Lower lobe of right lung (tissue), 2 donors: ENCODE data around the gene OTUD4. TPM values are rescaled to one million over a fixed set of nuclear protein-coding genes. Genes with fewer than 3 reads are reported as not detected.
"Not testable (repeated sequence)": the region's sequence is repeated elsewhere in the genome, so short reads cannot be mapped to it uniquely, and the experiment has no call there.

Source experiments
- ATAC-seq, 2 donors: fragments of 200-7000 bp; cut with Tn5 transposase; one replicate each; pipeline ENCODE4 v1.9.1; 2020 to 2022; ENCODE audit warnings: mild to moderate bottlenecking in 2 of 2, moderate library complexity in 2 of 2
- DNase-seq: peaks from one replicate; pipeline ENCODE4 v3.0.0-alpha.2; 2020
- H3K27ac ChIP-seq: fragments of 200-600 bp; one replicate; pipeline ENCODE4 v1.8.0; 2022
- H3K27me3 ChIP-seq: fragments of 200-600 bp; one replicate; pipeline ENCODE4 v1.8.0; 2022; ENCODE audit warnings: low read depth
- H3K36me3 ChIP-seq: fragments of 200-600 bp; one replicate; pipeline ENCODE4 v1.8.0; 2022; ENCODE audit warnings: mild to moderate bottlenecking
- H3K4me1 ChIP-seq: fragments of 200-600 bp; one replicate; pipeline ENCODE4 v1.8.0; 2022
- H3K4me3 ChIP-seq: fragments of 200-600 bp; one replicate; pipeline ENCODE4 v1.8.0; 2022; ENCODE audit warnings: mild to moderate bottlenecking
- H3K9me3 ChIP-seq: fragments of 200-600 bp; one replicate; pipeline ENCODE4 v1.8.0; 2022
- CTCF ChIP-seq: fragments of 200-600 bp; IDR thresholded peaks from one replicate; pipeline ENCODE4 v1.8.0; 2022; ENCODE audit warnings: antibody characterized with exemption, mild to moderate bottlenecking
- intact Hi-C: fragments of 100-400 bp; cut with DNase I; formaldehyde crosslinking; loops from one replicate; pipeline ENCODE4 v1.11.0; 2022
- long read RNA-seq: library from polyadenylated mRNA; unstranded; transcript quantifications from one replicate; pipeline ENCODE4 v2.0.0, GENCODE V29; 2021
- total RNA-seq: library from RNA; stranded (reverse); fragmentation: NEBNext Ultra II Directional; extraction: Animal tissue kit (Norgen Biotek cat#: 25700); gene quantifications from one replicate; pipeline ENCODE4 v1.2.1, GENCODE V29; 2021
- donor health status: DM: no; HTN: yes; CAD: no; lungs with severe emphysema.

The OTUD4 gene
- 53.4 TPM for total RNA-seq
- long read RNA-seq, full-length matches to known transcripts = 7 of 22 reads
- long read RNA-seq, partial matches to known transcripts = 6 of 22 reads
- long read RNA-seq, other reads (novel, unspliced or antisense) = 9 of 22 reads

- Histone ChIP-seq H3K27ac (peak within 1 kb of the TSS; percentile 97), H3K36me3 (no peaks in the 10 kb centered on the region), H3K4me3 (peak within 1 kb of the TSS; percentile 59), H3K9me3 (no peaks in the 10 kb centered on the region), H3K4me1 (peaks cover 37% of the 10 kb centered on the region), H3K27me3 (no peaks in the 10 kb centered on the region)
- peak; percentile 23 for TF ChIP-seq CTCF
- peak; percentile 98 for DNase-seq
- ATAC-seq = peak; percentile 95 to 98
- intact Hi-C loops = no loop called here
These were observed at the start of gene OTUD4 for GRCh38 chr4:145180298-145181090. OTUD4 (minus strand) TSS chr4:145180589; CDS start chr4:145179973, 616 bp downstream.

GRCh38 chr4:145223228-145223627 is 42.8 kb upstream of the OTUD4 start:
- H3K36me3 ChIP-seq, H3K4me3 ChIP-seq, H3K27ac ChIP-seq, intact Hi-C loops, H3K9me3 ChIP-seq, H3K27me3 ChIP-seq, H3K4me1 ChIP-seq, DNase-seq, ATAC-seq: not testable (repeated sequence)

- H3K9me3 ChIP-seq, H3K4me3 ChIP-seq, DNase-seq, H3K4me1 ChIP-seq, ATAC-seq, H3K27ac ChIP-seq, H3K36me3 ChIP-seq, H3K27me3 ChIP-seq, intact Hi-C loops: not testable (repeated sequence)
These were observed 41.1 kb upstream of the OTUD4 start for GRCh38 chr4:145221529-145221928.

- TF ChIP-seq CTCF = no peak
- no peaks in the 10 kb centered on the region for H3K36me3 ChIP-seq
- DNase-seq (no peak), ATAC-seq (no peak)
- H3K9me3 ChIP-seq = no peaks in the 10 kb centered on the region
- intact Hi-C loops = no loop called here
- no peak overlapping the region for H3K4me3 ChIP-seq
- H3K27ac ChIP-seq = no peak overlapping the region
- H3K4me1 ChIP-seq = no peaks in the 10 kb centered on the region
- H3K27me3 ChIP-seq = no peaks in the 10 kb centered on the region
These were observed 38.7 kb upstream of the OTUD4 start for GRCh38 chr4:145219090-145219489.

- ATAC-seq (no peak), DNase-seq (no peak)
- TF ChIP-seq CTCF = no peak
- Histone ChIP-seq H3K36me3 (no peaks in the 10 kb centered on the region), H3K4me1 (no peaks in the 10 kb centered on the region), H3K27ac (no peak overlapping the region), H3K4me3 (no peak overlapping the region), H3K9me3 (no peaks in the 10 kb centered on the region), H3K27me3 (no peaks in the 10 kb centered on the region)
- intact Hi-C loops = no loop called here
These were observed 37.9 kb upstream of the OTUD4 start for GRCh38 chr4:145218251-145218650.

- intact Hi-C loops = no loop called here
These were observed 37.0 kb upstream of the OTUD4 start for GRCh38 chr4:145217349-145217748.

More at GRCh38 chr4:145217349-145217748, 37.0 kb upstream of the OTUD4 start:
- TF ChIP-seq CTCF = no peak
- Histone ChIP-seq H3K4me3 (no peak overlapping the region), H3K9me3 (no peaks in the 10 kb centered on the region), H3K36me3 (no peaks in the 10 kb centered on the region), H3K4me1 (no peaks in the 10 kb centered on the region), H3K27ac (no peak overlapping the region), H3K27me3 (no peaks in the 10 kb centered on the region)
- DNase-seq (no peak), ATAC-seq (no peak)
